GM18511 (cell line): ENCODE measurements around the gene RASSF5.

ENCODE experiments used
- ATAC-seq: cut with Tn5 transposase; IDR thresholded peaks from one replicate; pipeline ENCODE4 v1.9.1; 2021; ENCODE audit warnings: mild to moderate bottlenecking, moderate library complexity; ENCODE audit not compliant: unreplicated experiment

The RASSF5 gene

GRCh38 chr1:206513312-206514111, 6.2 kb downstream of the RASSF5 start:
- no peak for ATAC-seq

DNA sequence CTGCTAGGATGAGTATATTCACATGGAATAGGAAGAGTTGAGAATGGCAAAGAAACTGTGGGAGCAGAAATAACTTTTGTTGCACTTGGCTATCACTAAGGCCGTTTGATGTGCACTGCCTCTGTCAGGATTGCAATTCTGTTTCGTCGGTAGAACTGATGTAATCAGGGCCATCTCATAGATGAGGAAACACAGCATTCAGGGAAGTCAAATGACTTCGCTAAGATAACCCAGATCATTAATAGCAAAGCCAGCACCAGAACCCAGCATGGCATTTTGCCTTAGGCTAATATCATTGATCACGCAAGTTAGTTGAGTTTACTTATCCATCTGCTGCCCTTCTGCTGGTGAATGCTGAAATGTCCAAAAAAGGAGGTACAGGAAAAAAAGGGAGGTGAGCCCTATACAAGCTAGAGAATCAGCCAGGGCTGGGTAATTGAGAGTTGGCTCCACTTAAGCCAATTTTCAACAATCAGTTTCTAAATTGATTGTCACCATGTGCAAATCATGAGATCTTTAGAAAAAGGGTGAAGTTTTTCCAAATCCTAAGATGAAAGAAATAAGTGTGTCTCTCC, 7.6 kb downstream of the RASSF5 start:
- ATAC-seq, result no peak

- ATAC-seq, result no peak
Observed at GRCh38 chr1:206516728-206516990, 9.3 kb downstream of the RASSF5 start.

DNA sequence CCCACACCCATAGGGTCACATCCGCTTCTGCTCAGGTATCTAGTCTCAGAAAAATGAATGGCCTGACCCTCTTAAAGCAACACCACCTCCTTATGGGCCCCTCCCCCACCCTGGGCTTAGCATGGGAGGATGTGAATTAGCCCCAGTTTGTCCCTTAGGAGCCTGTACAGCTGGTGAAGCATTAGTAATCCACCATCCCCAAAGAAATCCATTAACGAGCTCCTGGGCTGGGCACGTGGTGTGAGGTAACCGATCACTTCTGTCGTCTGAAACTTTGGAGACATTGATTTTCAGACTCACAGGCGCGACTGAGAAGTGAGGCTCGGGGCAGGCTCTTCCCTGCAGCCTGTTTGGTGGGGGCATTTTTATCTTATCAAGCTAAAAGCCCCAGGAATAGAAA, 10.5 kb downstream of the RASSF5 start:
- ATAC-seq, result no peak

DNA sequence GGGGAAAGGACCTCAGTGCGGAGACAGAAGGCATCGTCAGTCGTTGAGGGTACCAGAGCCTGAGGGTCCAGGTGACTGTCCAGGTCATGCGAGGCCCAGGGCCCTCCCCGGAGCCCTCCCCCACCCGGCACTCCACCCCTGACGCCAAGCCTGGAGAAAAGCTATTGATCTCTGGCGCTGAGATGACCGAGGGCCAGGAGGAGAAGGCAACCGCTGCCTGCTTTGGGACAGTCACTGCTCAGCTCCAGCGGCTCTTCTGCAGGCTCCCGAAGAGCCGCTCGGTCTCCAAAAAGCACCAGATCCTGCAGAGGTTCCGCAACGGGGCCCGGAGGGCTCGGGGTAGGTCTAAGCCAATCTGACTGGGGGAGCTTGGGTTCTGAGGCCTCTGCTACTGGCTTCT, 10.9 kb downstream of the RASSF5 start:
- no peak for ATAC-seq

- ATAC-seq, result no peak
Observed at GRCh38 chr1:206518743-206519142, 11.4 kb downstream of the RASSF5 start.

DNA sequence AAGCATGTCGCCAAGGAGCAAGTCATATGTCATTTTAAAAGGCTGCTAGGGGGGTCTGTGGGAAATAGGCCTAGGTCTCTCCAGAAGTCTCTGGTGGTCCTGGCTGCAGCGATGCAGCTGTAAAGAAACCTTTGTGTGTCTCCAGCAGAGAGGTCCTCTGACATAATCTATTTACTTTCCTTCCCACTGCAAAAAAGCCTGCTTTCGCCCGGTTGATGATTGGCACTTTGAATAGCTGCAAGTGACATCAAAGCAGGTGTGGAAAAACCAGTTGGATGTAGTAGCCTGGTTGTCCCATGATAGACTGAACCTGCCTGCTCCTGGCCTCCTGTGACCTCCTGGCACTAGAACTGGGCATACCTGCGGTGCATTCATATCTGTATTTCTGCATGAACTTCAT, 13.8 kb downstream of the RASSF5 start:
- ATAC-seq, result no peak

DNA sequence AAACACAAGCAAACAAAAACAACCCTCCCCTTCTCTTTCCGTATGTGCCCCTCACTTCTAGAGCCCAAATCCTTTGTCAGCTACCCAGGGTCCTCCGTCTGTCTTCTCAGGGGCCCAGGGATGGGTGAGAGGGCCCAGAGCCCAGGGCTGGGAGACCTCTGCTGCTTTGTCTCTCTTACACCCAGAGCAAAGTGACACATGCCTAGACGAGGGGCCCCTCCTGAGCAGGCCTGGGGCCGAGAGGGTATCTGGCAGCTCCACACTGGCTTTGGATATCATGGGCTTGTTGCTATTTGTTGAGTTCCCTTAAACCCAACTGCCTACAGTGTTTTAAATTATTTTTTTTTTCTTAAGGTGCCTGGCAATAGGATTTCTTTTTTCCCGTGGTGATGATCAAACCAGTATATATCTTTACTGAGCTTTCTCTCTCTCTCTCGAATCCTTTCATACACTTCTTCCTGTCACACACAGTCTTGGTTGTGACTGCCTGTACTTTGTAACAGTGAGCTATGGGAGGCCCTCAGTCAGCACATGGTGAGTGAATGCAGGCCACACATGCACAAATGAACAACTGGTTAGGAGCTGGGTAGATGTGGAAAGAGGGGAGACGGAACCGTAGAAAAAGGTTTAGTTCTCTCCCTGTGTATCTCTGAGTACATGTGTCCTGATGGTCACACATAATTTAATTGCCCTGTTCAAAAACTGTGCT, 14.5 kb downstream of the RASSF5 start:
- no peak for ATAC-seq

DNA sequence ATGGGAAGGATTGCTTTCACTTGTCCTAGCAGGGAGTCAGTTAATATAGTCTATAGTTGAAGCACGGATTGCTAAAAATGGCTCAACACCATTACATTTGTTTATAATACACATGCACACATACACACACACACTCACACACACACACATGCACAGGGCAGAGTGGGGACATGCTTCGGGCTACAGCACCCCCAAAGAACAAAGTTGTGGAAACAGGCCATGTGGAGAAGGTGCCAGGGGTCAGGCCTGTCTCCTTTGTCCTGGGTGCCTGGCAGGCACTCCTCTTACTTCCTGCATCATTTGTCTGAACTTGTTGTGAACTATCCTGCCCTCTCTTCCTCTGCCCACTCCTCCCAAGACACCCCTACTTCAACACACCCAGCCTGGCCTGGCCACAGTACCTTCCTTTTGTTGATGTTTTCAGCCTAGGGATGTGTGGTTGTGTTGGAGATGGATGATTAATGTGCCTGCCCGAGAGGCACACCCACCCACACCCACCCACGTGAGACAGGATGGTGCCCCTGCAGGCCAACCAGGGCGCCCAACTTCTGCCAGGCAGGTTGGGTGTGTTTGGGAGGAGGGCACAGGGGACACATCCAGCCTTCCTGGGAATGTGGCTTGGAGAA, 17.5 kb downstream of the RASSF5 start:
- ATAC-seq, result no peak

GRCh38 chr1:206526064-206526911, 19.0 kb downstream of the RASSF5 start:
- ATAC-seq, result no peak

DNA sequence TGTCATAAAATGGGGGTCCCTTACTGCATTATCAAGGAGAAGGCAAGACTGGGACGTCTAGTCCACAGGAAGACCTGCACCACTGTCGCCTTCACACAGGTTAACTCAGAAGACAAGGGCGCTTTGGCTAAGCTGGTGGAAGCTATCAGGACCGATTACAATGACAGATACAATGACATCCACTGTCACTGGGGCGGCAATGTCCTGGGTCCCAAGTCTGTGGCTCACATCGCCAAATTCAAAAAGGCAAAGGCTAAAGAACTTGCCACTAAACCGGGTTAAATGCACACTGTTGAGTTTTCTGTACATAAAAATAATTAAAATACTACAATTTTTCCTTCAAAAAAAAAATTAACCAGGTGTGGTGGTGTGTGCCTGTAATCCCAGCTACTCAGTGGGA, 22.1 kb downstream of the RASSF5 start:
- no peak for ATAC-seq

DNA sequence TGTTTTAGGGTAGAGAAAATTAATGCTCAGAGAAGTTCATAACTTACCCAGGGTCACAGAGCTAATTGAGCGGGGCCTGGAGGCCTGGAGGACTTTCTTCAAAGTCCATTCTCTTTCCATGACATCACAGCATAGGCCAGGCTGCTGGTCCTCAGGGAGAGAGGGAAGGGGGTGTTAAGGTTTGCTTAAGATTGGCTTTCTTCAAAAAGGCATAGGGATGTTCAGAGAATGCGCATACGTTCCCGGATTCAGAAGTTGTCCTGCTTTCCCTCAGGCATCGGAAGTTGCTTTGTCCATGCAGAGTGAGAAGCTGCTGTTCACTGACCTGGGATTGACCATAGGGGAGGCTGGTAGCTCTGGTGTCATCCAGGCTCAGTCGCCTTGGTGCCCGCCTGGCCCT, 25.0 kb downstream of the RASSF5 start:
- no peak for ATAC-seq

DNA sequence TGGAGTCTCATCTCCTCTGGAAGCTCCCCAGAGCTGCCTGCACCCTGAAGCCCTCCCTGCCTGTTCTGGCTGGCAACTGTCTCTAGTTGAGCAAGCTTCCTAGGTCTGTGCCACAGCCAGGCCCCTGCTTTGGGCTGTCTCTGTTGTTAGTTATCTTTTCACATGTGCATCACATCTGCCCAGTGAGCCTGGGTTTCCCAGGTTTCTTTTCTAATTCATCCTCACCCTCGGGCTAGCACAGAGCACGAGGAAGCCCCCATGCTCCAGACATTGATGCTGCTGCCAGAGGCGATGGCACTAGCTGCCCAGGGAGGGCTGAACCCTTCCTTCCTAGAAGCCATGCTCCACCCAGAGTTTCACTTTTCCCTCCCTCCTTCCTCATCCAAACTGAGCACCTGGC, 27.2 kb downstream of the RASSF5 start:
- no peak for ATAC-seq

DNA sequence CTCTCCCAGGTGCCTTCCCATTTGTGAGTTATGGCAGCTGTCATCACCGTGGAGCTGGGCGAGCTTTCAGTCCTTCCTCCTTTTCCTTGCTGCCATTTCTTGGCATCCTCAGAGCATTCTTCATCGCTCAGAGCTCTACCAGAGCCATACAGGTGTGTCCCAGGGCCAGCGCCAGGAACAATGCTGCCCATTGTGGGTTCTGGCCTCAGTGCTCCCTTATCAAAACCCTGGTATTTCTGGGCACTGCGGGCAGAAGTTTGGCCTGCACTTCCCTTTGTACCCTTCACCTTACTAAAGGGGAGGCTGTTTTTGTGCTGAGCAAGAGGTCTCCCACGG, 28.5 kb downstream of the RASSF5 start:
- ATAC-seq, result no peak

DNA sequence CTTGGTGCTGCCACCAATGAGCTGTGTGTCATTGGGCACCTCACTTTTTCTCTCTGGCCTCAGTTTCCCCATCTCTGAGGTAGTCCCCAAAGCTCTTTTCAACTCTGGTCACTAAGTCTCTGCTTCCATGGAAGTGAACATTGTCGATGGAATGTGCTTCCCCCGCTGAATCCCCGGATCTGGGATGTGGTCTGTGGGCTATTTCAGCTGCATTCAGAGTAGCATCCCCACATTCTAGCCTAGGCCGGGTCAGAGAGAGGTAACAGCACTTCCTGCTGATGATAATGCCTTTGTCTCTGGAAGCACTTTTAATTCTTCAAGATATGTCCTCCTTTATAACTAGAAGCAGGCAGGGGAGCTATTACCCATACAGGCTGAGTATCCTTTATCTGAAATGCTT, 29.8 kb downstream of the RASSF5 start:
- no peak for ATAC-seq

DNA sequence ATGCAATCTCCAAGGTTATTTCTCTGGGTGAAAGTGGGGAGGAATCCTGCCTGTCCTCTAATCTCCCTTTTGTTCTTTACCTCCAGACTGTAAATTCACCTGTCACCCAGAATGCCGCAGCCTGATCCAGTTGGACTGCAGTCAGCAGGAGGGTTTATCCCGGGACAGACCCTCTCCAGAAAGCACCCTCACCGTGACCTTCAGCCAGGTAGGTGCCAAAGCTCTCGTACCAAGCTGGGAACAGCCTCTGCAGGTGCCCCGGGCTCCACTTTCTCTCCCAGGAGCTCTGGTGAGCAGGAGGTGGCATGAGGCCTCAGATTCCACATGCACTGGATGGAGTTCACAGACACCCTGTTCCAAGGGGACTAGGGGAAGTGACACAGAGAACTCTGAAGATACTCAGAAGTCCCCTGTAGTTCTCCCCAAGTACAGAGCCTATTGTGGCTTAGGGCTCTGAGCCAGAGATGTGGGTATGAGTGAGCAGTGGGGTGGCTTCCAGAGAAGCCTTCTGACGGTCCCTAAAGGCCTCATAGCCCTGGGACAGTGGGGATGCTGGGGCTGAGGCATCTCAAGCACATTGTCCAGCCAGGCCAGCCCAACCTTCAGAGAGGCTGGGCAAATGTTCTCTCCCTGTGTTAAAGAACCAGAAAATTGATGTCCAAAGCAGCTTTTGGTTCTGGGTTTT, 30.9 kb downstream of the RASSF5 start:
- no peak for ATAC-seq

DNA sequence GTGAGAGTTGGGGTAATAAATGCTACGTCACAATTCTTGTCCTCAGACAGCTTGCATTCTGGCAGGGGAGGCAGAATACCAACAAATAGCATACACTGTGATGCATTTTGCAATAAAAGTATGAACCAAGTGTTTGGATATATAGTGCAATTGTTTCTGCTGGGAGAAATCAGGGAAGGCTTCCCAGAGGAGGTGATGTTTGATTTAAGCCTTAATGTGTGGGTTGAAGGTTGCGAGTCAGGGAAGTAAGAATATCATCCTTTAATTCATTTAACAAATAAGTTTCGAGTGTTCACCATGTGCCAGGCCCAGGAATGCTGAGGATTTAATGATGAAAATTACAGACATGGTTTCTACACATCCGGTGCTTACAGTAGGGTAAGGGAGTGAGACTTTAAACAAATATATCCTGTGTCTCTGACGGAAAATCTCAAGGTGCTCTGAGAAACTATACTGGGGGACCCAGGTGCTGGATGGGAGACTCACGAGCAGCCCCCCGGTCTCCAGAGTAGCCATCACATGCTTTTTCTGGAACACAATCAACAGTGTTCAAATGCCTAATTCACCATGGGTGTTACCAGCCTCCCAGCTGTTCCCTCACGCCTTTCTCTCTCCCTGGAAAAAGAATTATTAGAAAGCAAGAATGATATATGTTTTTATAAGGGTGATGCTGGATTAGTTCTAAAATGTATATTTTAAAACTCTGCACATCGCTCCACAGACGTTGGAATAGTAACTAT, 31.7 kb downstream of the RASSF5 start:
- no peak for ATAC-seq

DNA sequence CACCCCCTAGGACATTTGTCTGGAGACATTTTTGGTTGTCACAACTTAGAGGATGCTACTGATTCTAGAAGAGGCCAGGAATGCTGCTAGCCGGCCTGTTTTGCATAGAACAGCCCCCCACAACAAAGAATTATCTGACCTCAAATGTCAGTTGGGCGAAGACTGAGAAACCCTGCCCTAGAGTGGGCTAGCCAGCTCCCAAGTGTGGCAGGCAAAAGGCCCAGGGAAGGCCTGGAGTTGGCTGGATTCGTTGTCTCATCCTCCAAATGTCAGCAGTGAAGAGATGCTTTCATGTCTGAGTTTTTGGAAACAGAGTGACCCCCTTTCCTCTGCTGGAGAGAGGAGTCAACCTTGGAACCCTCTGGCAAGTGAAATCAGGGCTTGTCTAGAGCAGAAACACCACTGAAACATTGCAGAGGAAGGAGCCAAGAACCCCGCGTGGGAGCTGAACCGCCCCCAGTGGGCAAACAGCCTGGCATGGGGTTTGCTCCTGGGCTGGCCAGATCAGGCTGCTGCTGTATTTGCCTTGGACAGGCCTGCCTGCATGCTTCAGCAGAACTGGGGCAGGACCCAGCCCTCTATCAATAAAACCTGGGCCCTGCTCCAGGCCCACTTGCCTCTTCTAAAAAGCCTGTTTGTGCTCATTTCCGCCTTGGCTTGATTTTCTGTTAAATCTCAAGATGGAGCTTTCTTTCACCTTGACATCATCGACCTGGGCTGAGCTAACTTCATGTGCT, 32.9 kb downstream of the RASSF5 start:
- ATAC-seq, result no peak

GRCh38 chr1:206541236-206541833, 34.0 kb downstream of the RASSF5 start:
- no peak for ATAC-seq
